PC-3 (cell line): Measurements from ENCODE around the gene CNP. TPM values are rescaled to one million over a fixed set of nuclear protein-coding genes. Genes with fewer than 3 reads are reported as not detected.

Experiments used
- ATAC-seq: fragments of 200-7000 bp; cut with Tn5 transposase; 2 replicates; pipeline ENCODE4 v1.9.1; 2020; ENCODE audit warnings: mild to moderate bottlenecking, moderate library complexity
- BruUV-seq: library from RNA; stranded (reverse); fragments of 400-500 nt; replicated peaks from 2 replicates; lab custom pipeline; 2021; lab: Mats Ljungman, UMichigan
- CTCF ChIA-PET: fragments of 300-600 bp; sonication (Branson Sonifier 250); formaldehyde crosslinking; loops from one replicate; lab custom pipeline; 2022; ENCODE audit warnings: antibody characterized with exemption; lab: Charles Lee
- POLR2A ChIA-PET: fragments of 300-600 bp; sonication (Branson Sonifier 250); formaldehyde crosslinking; loops from one replicate; lab custom pipeline; 2022; ENCODE audit warnings: antibody characterized with exemption; ENCODE audit not compliant: unreplicated experiment; lab: Charles Lee
- DNase-seq: peaks from one replicate; pipeline ENCODE4 v3.0.0-alpha.2; 2015
- H2AFZ ChIP-seq: fragments of 300-600 bp; sonication (generic); 2 replicates; pipeline ENCODE4 v1.6.0; 2016; ENCODE audit warnings: antibody characterized with exemption, low read length
- H3F3A ChIP-seq: fragments of 300-600 bp; sonication (generic); one replicate; pipeline ENCODE4 v1.6.0; 2017; ENCODE audit warnings: antibody characterized with exemption, low read length, control low read depth, mild to moderate bottlenecking; ENCODE audit not compliant: unreplicated experiment
- H3K27ac ChIP-seq: fragments of 300-600 bp; sonication (generic); 2 replicates; pipeline ENCODE4 v1.5.1; 2016; ENCODE audit warnings: mild to moderate bottlenecking, low read length
- H3K27me3 ChIP-seq: fragments of 300-600 bp; sonication (generic); 2 replicates; pipeline ENCODE4 v1.6.1; 2016; ENCODE audit warnings: low read length, mixed read lengths
- H3K36me3 ChIP-seq: fragments of 300-600 bp; sonication (generic); 2 replicates; pipeline ENCODE4 v1.6.1; 2016; ENCODE audit warnings: low read depth, mixed run types, low read length, mixed read lengths
- H3K4me1 ChIP-seq: fragments of 300-600 bp; sonication (generic); 2 replicates; pipeline ENCODE4 v1.5.1; 2016; ENCODE audit warnings: low read length; ENCODE audit not compliant: insufficient read depth
- H3K4me2 ChIP-seq: fragments of 300-600 bp; sonication (generic); 2 replicates; pipeline ENCODE4 v1.6.0; 2016; ENCODE audit warnings: low read length
- H3K4me3 ChIP-seq: fragments of 300-600 bp; sonication (generic); 2 replicates; pipeline ENCODE4 v1.5.1; 2016; ENCODE audit warnings: mild to moderate bottlenecking, low read length, mixed read lengths
- H3K79me2 ChIP-seq: fragments of 300-600 bp; sonication (generic); 2 replicates; pipeline ENCODE4 v1.6.1; 2017; ENCODE audit warnings: low read length, mixed read lengths
- H3K9ac ChIP-seq: fragments of 300-600 bp; sonication (generic); 2 replicates; pipeline ENCODE4 v1.6.0; 2016; ENCODE audit warnings: mild to moderate bottlenecking, low read length
- H3K9me2 ChIP-seq: fragments of 300-600 bp; sonication (generic); replicated peaks from 2 replicates; pipeline ENCODE4 v1.6.1; 2016; ENCODE audit warnings: mixed run types, low read length, mixed read lengths
- H3K9me3 ChIP-seq: fragments of 300-600 bp; sonication (generic); 2 replicates; pipeline ENCODE4 v1.6.1; 2016; ENCODE audit warnings: low read length, mixed read lengths
- H4K20me1 ChIP-seq: fragments of 300-600 bp; sonication (generic); 2 replicates; pipeline ENCODE4 v1.6.1; 2016; ENCODE audit warnings: low read length, mixed read lengths
- EZH2 ChIP-seq: fragments of 300-600 bp; sonication (generic); IDR thresholded peaks from one replicate; pipeline ENCODE4 v1.6.1; 2017; ENCODE audit warnings: antibody characterized with exemption, mild to moderate bottlenecking, low read length; ENCODE audit not compliant: unreplicated experiment
- EZH2phosphoT487 ChIP-seq: fragments of 300-600 bp; sonication (generic); IDR thresholded peaks from 2 replicates; pipeline ENCODE4 v1.6.1; 2018; ENCODE audit warnings: mild to moderate bottlenecking, antibody characterized with exemption, low read length, borderline replicate concordance
- intact Hi-C: fragments of 100-400 bp; cut with micrococcal nuclease; formaldehyde crosslinking; loops from 2 replicates; pipeline ENCODE4 v1.9.0; 2023
- total RNA-seq: library from RNA; depleted of rRNA; stranded (reverse); fragments of >200 nt; gene quantifications from 2 replicates; pipeline ENCODE4 v1.2.3, GENCODE V29; 2014
- TF ChIP-seq, protein P1 (sequence below): fragments of 300-600 bp; sonication (generic); conservative IDR thresholded peaks from 2 replicates; pipeline ENCODE4 v1.5.1; 2017; ENCODE audit warnings: antibody characterized with exemption, low read depth, mild to moderate bottlenecking, low read length

The CNP gene
- total RNA-seq, 1 experiment from 2014 or later = 91.6 TPM

DNA sequence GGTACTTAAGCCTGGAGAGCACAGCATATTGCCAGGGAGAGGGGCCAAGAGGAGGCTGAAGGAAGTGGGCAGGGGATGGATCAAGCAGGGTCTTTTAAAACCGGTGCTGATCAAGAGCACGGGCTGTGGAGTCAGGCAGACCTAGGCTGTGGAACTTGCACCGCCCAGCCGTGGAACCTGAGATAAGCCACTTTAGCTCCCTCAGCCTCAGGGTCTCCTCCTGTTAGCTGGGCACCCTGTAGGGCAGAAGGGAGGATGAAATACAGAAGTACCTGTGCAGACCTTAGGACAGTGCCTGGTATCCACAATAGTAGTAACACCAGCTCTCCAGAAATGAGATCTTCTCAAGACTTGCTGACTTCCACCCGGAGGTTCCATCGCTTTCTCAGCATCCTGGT lies 26.9 kb upstream of the CNP start:
- Histone ChIP-seq H3K9me3 (no peaks in the 10 kb centered on the region), H3K79me2 (no peaks in the 10 kb centered on the region), H3K4me1 (no peaks in the 10 kb centered on the region), H3K9me2 (no peaks in the 10 kb centered on the region), H3K4me3 (no peak overlapping the region), H3K9ac (no peak overlapping the region), H3K36me3 (no peaks in the 10 kb centered on the region), H3K4me2 (no peak overlapping the region), H3K27me3 (no peaks in the 10 kb centered on the region), H2AFZ (no peak overlapping the region), H4K20me1 (no peaks in the 10 kb centered on the region), H3F3A (no peaks in the 10 kb centered on the region), H3K27ac (no peak overlapping the region)
- ChIA-PET POLR2A (no interaction called here), CTCF (no interaction called here)
- intact Hi-C loops = no loop called here
- BruUV-seq = no TSS peak
- no peak for ATAC-seq
- DNase-seq = no peak
- no peak for TF ChIP-seq EZH2
- TF ChIP-seq, protein P1, sequence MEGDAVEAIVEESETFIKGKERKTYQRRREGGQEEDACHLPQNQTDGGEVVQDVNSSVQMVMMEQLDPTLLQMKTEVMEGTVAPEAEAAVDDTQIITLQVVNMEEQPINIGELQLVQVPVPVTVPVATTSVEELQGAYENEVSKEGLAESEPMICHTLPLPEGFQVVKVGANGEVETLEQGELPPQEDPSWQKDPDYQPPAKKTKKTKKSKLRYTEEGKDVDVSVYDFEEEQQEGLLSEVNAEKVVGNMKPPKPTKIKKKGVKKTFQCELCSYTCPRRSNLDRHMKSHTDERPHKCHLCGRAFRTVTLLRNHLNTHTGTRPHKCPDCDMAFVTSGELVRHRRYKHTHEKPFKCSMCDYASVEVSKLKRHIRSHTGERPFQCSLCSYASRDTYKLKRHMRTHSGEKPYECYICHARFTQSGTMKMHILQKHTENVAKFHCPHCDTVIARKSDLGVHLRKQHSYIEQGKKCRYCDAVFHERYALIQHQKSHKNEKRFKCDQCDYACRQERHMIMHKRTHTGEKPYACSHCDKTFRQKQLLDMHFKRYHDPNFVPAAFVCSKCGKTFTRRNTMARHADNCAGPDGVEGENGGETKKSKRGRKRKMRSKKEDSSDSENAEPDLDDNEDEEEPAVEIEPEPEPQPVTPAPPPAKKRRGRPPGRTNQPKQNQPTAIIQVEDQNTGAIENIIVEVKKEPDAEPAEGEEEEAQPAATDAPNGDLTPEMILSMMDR = no peak
- no peak for TF ChIP-seq EZH2phosphoT487

DNA sequence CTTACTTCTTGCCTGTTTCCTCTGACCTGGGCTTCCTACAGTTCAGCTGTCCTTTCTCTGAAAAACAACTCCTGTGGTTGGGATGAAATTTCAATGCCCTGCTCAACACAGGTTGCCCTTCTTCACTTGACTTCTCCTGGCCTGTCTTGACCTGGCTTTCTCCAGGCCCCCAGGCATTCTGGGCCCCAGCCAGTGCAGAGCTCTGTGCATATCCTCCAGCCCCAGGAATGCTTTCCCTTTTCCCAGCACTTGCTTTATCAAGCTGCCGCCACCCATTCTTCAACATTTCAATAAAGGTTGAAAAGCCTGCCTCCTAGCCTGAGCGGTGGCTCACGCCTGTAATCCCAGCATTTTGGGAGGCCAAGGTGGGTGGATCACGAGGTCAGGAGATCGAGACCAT lies 25.4 kb upstream of the CNP start:
- no peaks in the 10 kb centered on the region for H3K27me3 ChIP-seq
- CTCF ChIA-PET = no interaction called here
- POLR2A ChIA-PET = no interaction called here

DNA sequence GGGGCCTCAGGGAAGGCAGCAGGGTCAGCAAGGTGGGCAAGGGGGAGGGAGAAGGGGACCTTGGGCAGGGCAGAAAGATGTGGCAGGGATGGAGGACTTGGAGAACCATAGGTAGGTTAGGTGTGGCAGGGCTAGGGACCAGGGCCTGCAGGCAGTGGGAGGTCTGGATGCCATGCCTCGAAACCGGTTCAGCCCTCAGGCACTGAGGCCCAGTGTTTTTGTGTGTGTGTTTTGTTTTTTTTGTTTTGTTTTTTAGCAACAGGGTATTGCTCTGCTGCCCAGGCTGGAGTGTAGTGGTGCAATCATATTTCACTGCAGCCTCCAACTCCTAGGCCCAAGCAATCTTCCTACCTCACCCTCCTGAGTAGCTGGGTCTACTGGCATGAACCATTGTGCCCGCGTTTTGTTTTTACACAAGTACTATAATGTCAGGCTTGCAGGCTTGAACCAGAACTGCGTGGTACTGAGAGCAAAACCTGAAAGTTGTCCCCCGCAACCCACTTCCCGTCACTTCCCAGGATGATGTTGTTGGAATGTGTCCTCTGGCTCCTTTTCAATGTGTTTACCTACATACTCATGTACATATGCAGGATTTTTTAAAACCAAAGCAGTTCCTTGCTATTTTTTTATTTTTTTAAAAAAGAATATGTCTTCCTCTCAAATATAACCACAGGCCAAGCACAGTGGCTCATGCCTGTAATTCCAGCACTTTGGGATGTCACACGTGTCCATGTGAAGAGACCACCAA lies 23.8 kb upstream of the CNP start:
- ATAC-seq (no peak), DNase-seq (no peak)
- Histone ChIP-seq H4K20me1 (no peaks in the 10 kb centered on the region), H3K36me3 (no peaks in the 10 kb centered on the region), H3K4me3 (no peak overlapping the region), H2AFZ (no peak overlapping the region), H3K4me1 (no peaks in the 10 kb centered on the region), H3F3A (no peaks in the 10 kb centered on the region), H3K27ac (no peak overlapping the region), H3K9me2 (no peaks in the 10 kb centered on the region), H3K4me2 (no peak overlapping the region), H3K79me2 (no peaks in the 10 kb centered on the region), H3K9ac (no peak overlapping the region), H3K27me3 (no peaks in the 10 kb centered on the region), H3K9me3 (no peaks in the 10 kb centered on the region)
- CTCF ChIA-PET = no interaction called here
- POLR2A ChIA-PET = no interaction called here
- intact Hi-C loops = no loop called here
- BruUV-seq = no TSS peak
- TF ChIP-seq, protein P1 = no peak
- TF ChIP-seq EZH2 (no peak), EZH2phosphoT487 (no peak)

More for the DNA sequence above, 25.4 kb upstream of the CNP start:
- H2AFZ ChIP-seq = no peak overlapping the region
- no peaks in the 10 kb centered on the region for H3K9me2 ChIP-seq
- intact Hi-C loops = no loop called here
- H3K9ac ChIP-seq = no peak overlapping the region
- H4K20me1 ChIP-seq = no peaks in the 10 kb centered on the region
- no peaks in the 10 kb centered on the region for H3F3A ChIP-seq
- H3K4me1 ChIP-seq = no peaks in the 10 kb centered on the region
- no peak overlapping the region for H3K4me3 ChIP-seq
- no TSS peak for BruUV-seq
- no peak overlapping the region for H3K4me2 ChIP-seq
- no peaks in the 10 kb centered on the region for H3K79me2 ChIP-seq
- no peak for ATAC-seq
- no peak overlapping the region for H3K27ac ChIP-seq
- no peaks in the 10 kb centered on the region for H3K36me3 ChIP-seq
- no peaks in the 10 kb centered on the region for H3K9me3 ChIP-seq
- no peak for DNase-seq
- TF ChIP-seq EZH2phosphoT487 (no peak), EZH2 (no peak)
- TF ChIP-seq, protein P1 = no peak
